ENCODE results near the gene GAS7. TPM values are rescaled to one million over a fixed set of nuclear protein-coding genes. Genes with fewer than 3 reads are reported as not detected.

Gene GAS7
- total and polyA plus RNA-seq, 12 donors = 3.6 to 54.9 (median 28.0) TPM

- DNase-seq = no peak
- 87 to 92% (median 91%) methylated on average over 7 of the region's 7 CpGs for WGBS, 4 donors
- TF ChIP-seq CTCF (IDR thresholded peaks at IDR 0.05) (no peak), POLR2A (IDR thresholded peaks at IDR 0.05) (no peak)
Measured at GRCh38 chr17:9991796-9992195, 206.6 kb downstream of the GAS7 start.

GRCh38 chr17:9991351-9991750 lies 207.1 kb downstream of the GAS7 start:
- H3K4me3 ChIP-seq = no peak overlapping the region
- DNase-seq = no peak
- peaks cover 0 to 11% of the 10 kb centered on the region in 2 donors for H3K4me1 ChIP-seq (replicated peaks in 1 of 2)
- H3K36me3 ChIP-seq (replicated peaks in 1 of 2) = no peaks in the 10 kb centered on the region
- intact Hi-C loops (cut with DNase I) = no loop called here
- no peak overlapping the region for H3K27ac ChIP-seq
- no peaks in the 10 kb centered on the region for H3K27me3 ChIP-seq
- 67 to 89% (median 76%) methylated on average over 4 to 7 of the region's 7 CpGs for WGBS, 4 donors
- H3K9me3 ChIP-seq (replicated peaks in 1 of 3) = no peaks in the 10 kb centered on the region
- TF ChIP-seq CTCF (IDR thresholded peaks at IDR 0.05) = no peak
- TF ChIP-seq POLR2A (IDR thresholded peaks at IDR 0.05) = no peak

More at GRCh38 chr17:9991796-9992195, 206.6 kb downstream of the GAS7 start:
- Histone ChIP-seq H3K4me3 (no peak overlapping the region), H3K27ac (no peak overlapping the region), H3K27me3 (no peaks in the 10 kb centered on the region), H3K9me3 (replicated peaks in 1 of 3) (no peaks in the 10 kb centered on the region), H3K36me3 (replicated peaks in 1 of 2) (no peaks in the 10 kb centered on the region), H3K4me1 (replicated peaks in 1 of 2) (peaks cover 0 to 11% of the 10 kb centered on the region in 2 donors)
- intact Hi-C loops (cut with DNase I) = no loop called here

GRCh38 chr17:9987779-9988585 lies 210.4 kb downstream of the GAS7 start:
- H3K4me1 ChIP-seq (replicated peaks in 1 of 2) = peaks cover 0 to 11% of the 10 kb centered on the region in 2 donors
- H3K36me3 ChIP-seq (replicated peaks in 1 of 2) = no peaks in the 10 kb centered on the region

More at GRCh38 chr17:9987779-9988585, 210.4 kb downstream of the GAS7 start:
- no peak overlapping the region for H3K4me3 ChIP-seq
- H3K27ac ChIP-seq = no peak overlapping the region
- intact Hi-C loops (cut with DNase I) = no loop called here
- no peaks in the 10 kb centered on the region for H3K27me3 ChIP-seq
- TF ChIP-seq CTCF (IDR thresholded peaks at IDR 0.05) = peak; percentile 37 to 84 (median 56)
- no peak for TF ChIP-seq POLR2A (IDR thresholded peaks at IDR 0.05)
- H3K9me3 ChIP-seq (replicated peaks in 1 of 3) = no peaks in the 10 kb centered on the region
- WGBS, 4 donors = 56 to 60% (median 59%) methylated on average over 7 of the region's 7 CpGs
- DNase-seq = peak in 4 of 7 donors; percentile 25 to 37 (median 26)
